GM19397 (cell line): Measurements from ENCODE around the gene ASIC5.
A peak's percentile ranks its signal among the peaks of the same experiment; 100 is the strongest.

Experiments used
- ATAC-seq: cut with Tn5 transposase; IDR thresholded peaks from one replicate; pipeline ENCODE4 v1.9.1; 2021; ENCODE audit warnings: mild to moderate bottlenecking, moderate library complexity; ENCODE audit not compliant: unreplicated experiment

The ASIC5 gene

GRCh38 chr4:155881555-155881954 is 15.5 kb upstream of the ASIC5 start:
- no peak for ATAC-seq

GRCh38 chr4:155879767-155880166 is 13.7 kb upstream of the ASIC5 start:
- no peak for ATAC-seq

- no peak for ATAC-seq
Measured at GRCh38 chr4:155878611-155879010, 12.5 kb upstream of the ASIC5 start.

GRCh38 chr4:155877971-155878370 is 11.9 kb upstream of the ASIC5 start:
- no peak for ATAC-seq

GRCh38 chr4:155875878-155876277 is 9.8 kb upstream of the ASIC5 start:
- ATAC-seq: no peak

- ATAC-seq: no peak
Measured at GRCh38 chr4:155855897-155856296, 10.2 kb downstream of the ASIC5 start.

- no peak for ATAC-seq
Measured at GRCh38 chr4:155854582-155855226, 11.4 kb downstream of the ASIC5 start.

- ATAC-seq: no peak
Measured at GRCh38 chr4:155853189-155853588, 12.9 kb downstream of the ASIC5 start.

- no peak for ATAC-seq
Measured at GRCh38 chr4:155849042-155849441, 17.0 kb downstream of the ASIC5 start.

GRCh38 chr4:155846929-155847328 is 19.1 kb downstream of the ASIC5 start:
- no peak for ATAC-seq

- no peak for ATAC-seq
Measured at GRCh38 chr4:155842080-155842479, 24.0 kb downstream of the ASIC5 start.

GRCh38 chr4:155837203-155837796 is 28.8 kb downstream of the ASIC5 start:
- no peak for ATAC-seq

- ATAC-seq: no peak
Measured at GRCh38 chr4:155832664-155833063, 33.4 kb downstream of the ASIC5 start.

GRCh38 chr4:155828628-155829027 is 37.4 kb downstream of the ASIC5 start:
- ATAC-seq: no peak

- ATAC-seq: no peak
Measured at GRCh38 chr4:155822572-155822971, 43.5 kb downstream of the ASIC5 start.

GRCh38 chr4:155820887-155821518 is 45.1 kb downstream of the ASIC5 start:
- no peak for ATAC-seq

- ATAC-seq: no peak
Measured at GRCh38 chr4:155819066-155819465, 47.0 kb downstream of the ASIC5 start.

- no peak for ATAC-seq
Measured at GRCh38 chr4:155818639-155819038, 47.4 kb downstream of the ASIC5 start.

GRCh38 chr4:155811083-155811482 is 55.0 kb downstream of the ASIC5 start:
- ATAC-seq: no peak

GRCh38 chr4:155809835-155810234 is 56.2 kb downstream of the ASIC5 start:
- ATAC-seq: peak; percentile 96

- ATAC-seq: no peak
Measured at GRCh38 chr4:155807021-155807420, 59.1 kb downstream of the ASIC5 start.

- ATAC-seq: no peak
Measured at GRCh38 chr4:155805016-155805415, 61.1 kb downstream of the ASIC5 start.
